ENCODE measurements around the gene NUP62.
"Not testable (repeated sequence)": the region's sequence is repeated elsewhere in the genome, so short reads cannot be mapped to it uniquely, and the experiment has no call there.

Gene NUP62

DNA sequence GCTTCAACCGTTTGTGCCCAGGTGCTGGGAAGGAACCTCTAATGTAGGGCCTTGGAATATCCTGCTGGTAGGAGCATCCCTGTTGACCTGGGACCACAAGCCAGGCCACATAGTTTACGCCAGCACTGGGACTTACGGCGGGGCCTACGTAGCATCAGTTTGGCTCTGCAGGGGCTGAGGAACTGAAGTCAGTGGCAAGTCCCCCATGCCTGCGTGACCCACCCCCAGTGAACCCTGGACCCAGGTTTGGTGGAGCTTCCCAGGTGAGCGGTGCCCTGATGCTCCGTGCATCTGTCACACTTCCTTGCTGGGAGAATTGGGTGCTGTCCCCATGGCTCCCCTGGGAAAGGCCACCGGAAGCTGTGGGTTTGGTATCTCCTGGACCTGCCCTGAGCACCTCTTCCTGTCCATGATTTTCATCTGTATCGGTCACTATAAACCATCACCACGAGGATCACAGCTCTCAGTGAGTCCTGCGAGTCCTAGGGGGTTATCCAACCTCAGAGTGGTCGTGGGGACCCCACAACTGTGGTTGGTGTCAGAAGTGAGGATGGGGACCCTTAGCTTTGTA is 21.7 kb upstream of the NUP62 start:
- no peak for FAIRE-seq

GRCh38 chr19:49950590-49950948 is 21.3 kb upstream of the NUP62 start:
- FAIRE-seq: no peak

- FAIRE-seq: no peak
Measured at GRCh38 chr19:49949742-49950589, 20.7 kb upstream of the NUP62 start.

DNA sequence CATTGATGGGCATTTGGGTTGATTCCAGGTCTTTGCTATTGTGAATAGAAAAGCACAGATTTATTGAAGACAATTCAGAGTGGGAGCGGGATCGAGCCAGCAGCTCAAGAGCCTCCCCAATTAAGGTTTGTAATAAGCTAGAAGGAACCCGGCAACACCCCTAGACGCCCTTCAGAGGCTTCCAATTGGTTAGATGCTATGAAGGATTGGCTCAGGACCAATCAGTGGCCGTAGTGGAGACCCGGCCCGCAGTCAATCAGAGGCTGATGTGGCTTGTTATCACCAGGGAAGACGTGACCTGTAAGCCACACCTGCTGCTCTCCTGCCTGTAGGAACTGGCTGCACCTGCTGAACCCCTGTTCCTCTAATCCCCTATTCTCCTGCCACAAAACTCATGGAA is 17.1 kb upstream of the NUP62 start:
- FAIRE-seq: no peak

DNA sequence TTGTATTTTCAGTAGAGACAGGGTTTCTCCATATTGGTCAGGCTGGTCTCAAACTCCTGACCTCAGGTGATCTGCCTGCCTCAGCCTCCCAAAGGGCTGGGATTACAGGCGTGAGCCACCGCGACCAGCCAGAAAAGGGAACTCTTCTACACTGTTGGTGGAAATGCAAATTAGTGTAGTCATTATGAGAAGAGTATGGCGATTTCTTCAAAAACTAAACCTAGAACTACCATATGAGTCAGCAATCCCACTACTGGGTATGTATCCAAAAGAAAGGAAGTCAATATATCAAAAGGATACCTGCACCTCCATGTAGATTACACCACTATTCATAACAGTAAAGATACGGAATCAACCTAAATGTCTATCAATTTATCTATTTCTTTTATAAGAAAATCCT is 15.3 kb upstream of the NUP62 start:
- not testable (repeated sequence) for FAIRE-seq

GRCh38 chr19:49940482-49940791 is 11.1 kb upstream of the NUP62 start:
- FAIRE-seq: no peak

GRCh38 chr19:49939721-49940481 is 10.6 kb upstream of the NUP62 start:
- no peak for FAIRE-seq

GRCh38 chr19:49938662-49939061 is 9.4 kb upstream of the NUP62 start:
- no peak for FAIRE-seq

GRCh38 chr19:49937750-49938381 is 8.6 kb upstream of the NUP62 start:
- no peak for FAIRE-seq

- FAIRE-seq: no peak
Measured at GRCh38 chr19:49936549-49936948, 7.2 kb upstream of the NUP62 start.

DNA sequence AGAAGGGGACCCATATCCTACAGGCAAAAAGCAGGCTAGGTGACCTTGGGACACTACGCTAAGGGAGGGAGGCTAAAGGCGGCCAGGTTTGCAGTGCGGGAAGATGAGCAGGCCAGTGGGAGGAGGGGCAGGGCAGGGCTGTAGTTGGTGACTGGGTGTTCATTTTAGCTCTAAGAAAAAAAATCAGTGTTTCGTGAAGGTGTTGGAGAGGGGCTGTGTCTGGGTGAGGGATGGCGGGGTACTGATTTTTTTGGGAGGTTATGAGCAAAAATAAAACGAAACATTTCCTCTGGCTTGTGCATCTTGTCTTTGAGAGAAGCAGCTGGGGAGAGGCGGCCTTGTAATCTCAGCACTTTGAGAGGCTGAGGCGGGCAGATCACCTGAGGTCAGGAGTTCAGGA is 4.3 kb upstream of the NUP62 start:
- no peak for FAIRE-seq

DNA sequence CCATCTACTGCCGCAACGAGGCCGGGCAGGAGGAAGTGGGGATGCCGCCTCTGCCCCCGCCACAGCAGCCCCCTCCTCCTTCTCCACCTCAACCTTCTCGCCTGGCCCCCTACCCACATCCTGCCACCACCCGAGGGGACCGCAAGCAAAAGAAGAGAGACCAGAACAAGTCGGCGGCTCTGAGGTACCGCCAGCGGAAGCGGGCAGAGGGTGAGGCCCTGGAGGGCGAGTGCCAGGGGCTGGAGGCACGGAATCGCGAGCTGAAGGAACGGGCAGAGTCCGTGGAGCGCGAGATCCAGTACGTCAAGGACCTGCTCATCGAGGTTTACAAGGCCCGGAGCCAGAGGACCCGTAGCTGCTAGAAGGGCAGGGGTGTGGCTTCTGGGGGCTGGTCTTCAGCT is 3.4 kb upstream of the NUP62 start:
- no peak for FAIRE-seq

DNA sequence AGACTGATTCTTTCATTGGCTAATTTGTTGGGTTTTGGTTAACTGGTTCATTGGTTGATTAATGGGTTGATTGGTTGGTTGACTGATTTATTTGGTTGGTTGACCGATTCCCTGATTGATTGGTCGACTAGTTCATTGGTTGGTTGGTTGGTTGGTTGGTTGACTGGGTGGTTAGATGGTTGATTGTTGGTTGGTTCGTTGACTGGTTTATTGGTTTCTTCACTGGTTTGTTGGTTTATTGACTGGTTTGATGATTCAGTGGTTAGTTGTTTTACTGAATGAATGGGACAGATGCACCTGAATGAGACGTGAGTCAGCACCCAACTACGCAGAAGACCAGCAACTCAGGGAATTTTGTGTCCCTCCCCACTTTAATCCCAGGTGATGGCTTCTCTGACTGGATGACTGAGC is 2.7 kb upstream of the NUP62 start:
- FAIRE-seq: no peak

- no peak for FAIRE-seq
Measured at GRCh38 chr19:49931293-49932040, 2.2 kb upstream of the NUP62 start.

DNA sequence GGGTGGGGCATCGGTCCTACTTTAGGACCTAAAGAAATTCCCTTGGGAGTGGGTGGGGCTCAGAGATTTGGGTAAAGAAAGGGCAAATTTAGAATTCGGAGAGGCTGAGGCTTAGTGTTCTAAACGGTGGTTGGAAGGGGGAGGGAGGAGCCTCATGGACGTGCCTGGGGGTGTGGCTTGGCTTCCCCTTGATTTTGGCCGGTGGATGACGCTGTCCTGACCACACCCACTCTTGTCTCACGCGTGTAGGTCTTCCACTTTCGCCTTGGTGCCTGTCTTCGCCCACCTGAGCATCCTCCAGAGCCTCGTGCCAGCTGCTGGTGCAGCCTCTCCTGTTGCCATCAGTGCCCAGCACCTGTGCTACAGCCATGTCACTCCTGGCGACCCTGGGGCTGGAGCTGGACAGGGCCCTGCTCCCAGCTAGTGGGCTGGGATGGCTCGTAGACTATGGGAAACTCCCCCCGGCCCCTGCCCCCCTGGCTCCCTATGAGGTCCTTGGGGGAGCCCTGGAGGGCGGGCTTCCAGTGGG is 1.2 kb upstream of the NUP62 start:
- no peak for FAIRE-seq

- FAIRE-seq: no peak
Measured at GRCh38 chr19:49929611-49930482, 543 bp upstream of the NUP62 start.

DNA sequence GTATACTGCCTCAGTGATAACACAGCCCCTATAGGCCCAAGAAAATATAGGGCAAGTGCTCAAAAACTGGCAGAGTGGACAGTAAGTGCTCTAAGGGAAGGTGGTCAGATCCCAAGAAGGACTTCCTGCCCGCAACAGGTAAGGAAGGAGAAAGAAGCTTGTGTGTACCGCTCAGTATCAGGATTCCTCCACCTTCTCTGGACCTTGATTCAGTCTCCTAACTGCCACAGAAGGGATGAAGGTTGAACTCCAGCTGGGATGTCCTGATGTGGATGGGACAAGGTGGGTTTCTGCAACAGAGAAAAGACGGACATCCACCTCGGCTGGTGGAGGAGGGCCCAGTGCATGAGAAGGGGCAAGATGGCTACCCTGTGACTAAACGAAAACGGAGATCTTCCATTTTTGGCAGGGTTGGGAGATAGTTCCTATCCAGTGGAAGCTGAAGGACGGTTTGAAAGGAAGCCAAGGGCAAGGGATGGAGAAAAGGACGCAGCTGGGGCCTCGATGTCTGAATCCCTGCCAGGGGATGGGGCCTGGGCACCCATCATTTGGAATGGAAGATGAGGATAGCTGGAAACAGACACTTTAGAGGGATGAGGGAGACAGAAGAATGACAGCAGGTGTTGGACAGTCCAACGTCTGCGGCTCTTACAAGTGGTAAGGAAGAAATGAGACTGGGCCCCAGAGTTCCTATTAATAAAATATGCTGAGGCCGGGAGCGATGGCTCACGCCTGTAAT is 1.6 kb downstream of the NUP62 start:
- FAIRE-seq: no peak

GRCh38 chr19:49926515-49926914 is 2.8 kb downstream of the NUP62 start:
- FAIRE-seq: no peak

DNA sequence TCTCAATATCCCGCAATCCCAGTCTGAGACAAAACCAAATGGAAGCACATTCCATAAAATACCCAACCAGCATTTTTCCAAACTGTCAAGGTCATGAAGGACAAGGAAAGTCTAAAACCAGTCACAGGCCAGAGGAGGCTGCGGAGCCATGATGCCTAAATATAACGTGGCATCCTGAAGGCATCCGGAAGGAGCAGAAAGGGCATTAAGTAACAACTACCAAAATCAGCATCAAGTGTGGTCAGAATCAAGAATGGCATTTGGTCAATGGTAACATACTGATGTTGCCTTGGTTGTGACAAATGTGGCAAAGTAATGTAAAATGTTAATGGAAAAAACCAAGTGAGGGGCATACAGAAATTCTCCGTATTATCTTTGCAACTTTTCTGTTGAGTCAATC is 3.8 kb downstream of the NUP62 start:
- no peak for FAIRE-seq

- not testable (repeated sequence) for FAIRE-seq
Measured at GRCh38 chr19:49924881-49925210, 4.5 kb downstream of the NUP62 start.
